ENCODE measurements around the gene GXYLT1. TPM values are rescaled to one million over a fixed set of nuclear protein-coding genes. Genes with fewer than 3 reads are reported as not detected.

The GXYLT1 gene
- total and polyA plus RNA-seq, 2 experiments from 2014 or later: 3.9 to 13.4 TPM

Other genes with a start within 250 kb of the GXYLT1 start
- 1.0 and 9.4 TPM in 2 replicates for gene YAF2, start 93.4 kb upstream of the GXYLT1 start, total RNA-seq (2014; rRNA removed; shearing (Covaris generic))
- 1.0 and 1.3 TPM in 2 replicates for gene YAF2, start 93.4 kb upstream of the GXYLT1 start, polyA plus RNA-seq (2016; fragmentation: Nextera tagmentation; extraction: Ambion mirVana)
- 18.1 and 24.7 TPM in 2 replicates for gene ZCRB1, start 181.2 kb upstream of the GXYLT1 start, total RNA-seq (2014; rRNA removed; shearing (Covaris generic))
- 249 and 256 TPM in 2 replicates for gene ZCRB1, start 181.2 kb upstream of the GXYLT1 start, polyA plus RNA-seq (2016; fragmentation: Nextera tagmentation; extraction: Ambion mirVana)
- gene PPHLN1, start 181.3 kb upstream of the GXYLT1 start, total RNA-seq (2014; rRNA removed; shearing (Covaris generic)): 69.6 and 93.0 TPM in 2 replicates
- 90.0 and 103 TPM in 2 replicates for gene PPHLN1, start 181.3 kb upstream of the GXYLT1 start, polyA plus RNA-seq (2016; fragmentation: Nextera tagmentation; extraction: Ambion mirVana)